Astrocyte of the spinal cord (primary cell): ENCODE results near the gene CFAP100.

ENCODE experiments used
- DNase-seq: peaks from one replicate; pipeline ENCODE4 v3.0.0; 2011; ENCODE audit warnings: low read depth, low spot score
- H3K4me3 ChIP-seq: 2 replicates; pipeline ENCODE4 v1.5.1; 2011; ENCODE audit warnings: low read depth, mild to moderate bottlenecking, low read length, moderate library complexity
- in situ Hi-C: cut with HindIII; loops from 2 replicates; pipeline ENCODE4 v1.10.0; 2017; ENCODE audit warnings: low sequenced_read_pairs
- TF ChIP-seq, protein P1 (sequence below): IDR thresholded peaks from 2 replicates; pipeline ENCODE4 v1.5.1; 2012; ENCODE audit warnings: low read depth, mild to moderate bottlenecking, low read length, inconsistent platforms

Gene CFAP100

DNA sequence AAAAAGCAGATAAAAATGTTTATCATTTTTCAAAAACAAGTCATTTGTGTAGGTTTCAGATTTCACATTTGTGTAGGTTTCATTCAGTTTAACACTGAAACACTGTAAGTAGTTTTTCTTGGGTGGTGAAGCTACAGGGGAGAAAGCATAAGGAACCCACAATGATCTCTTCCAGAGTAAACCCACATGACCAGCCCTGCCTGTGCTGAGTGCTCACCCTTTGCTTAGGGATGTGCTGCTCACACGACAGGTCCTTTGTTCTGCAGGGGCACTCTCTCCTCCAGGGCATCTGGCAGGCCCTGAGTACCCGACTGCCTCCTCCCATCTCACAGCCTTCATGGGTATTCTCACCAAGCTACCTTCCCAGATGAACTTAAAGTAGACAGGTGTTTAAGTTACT, 52.1 kb downstream of the CFAP100 start:
- no peak for DNase-seq
- TF ChIP-seq, protein P1, sequence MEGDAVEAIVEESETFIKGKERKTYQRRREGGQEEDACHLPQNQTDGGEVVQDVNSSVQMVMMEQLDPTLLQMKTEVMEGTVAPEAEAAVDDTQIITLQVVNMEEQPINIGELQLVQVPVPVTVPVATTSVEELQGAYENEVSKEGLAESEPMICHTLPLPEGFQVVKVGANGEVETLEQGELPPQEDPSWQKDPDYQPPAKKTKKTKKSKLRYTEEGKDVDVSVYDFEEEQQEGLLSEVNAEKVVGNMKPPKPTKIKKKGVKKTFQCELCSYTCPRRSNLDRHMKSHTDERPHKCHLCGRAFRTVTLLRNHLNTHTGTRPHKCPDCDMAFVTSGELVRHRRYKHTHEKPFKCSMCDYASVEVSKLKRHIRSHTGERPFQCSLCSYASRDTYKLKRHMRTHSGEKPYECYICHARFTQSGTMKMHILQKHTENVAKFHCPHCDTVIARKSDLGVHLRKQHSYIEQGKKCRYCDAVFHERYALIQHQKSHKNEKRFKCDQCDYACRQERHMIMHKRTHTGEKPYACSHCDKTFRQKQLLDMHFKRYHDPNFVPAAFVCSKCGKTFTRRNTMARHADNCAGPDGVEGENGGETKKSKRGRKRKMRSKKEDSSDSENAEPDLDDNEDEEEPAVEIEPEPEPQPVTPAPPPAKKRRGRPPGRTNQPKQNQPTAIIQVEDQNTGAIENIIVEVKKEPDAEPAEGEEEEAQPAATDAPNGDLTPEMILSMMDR, result no peak
- H3K4me3 ChIP-seq, result no peak overlapping the region
- in situ Hi-C loops, result no loop called here

- DNase-seq, result no peak
- in situ Hi-C loops, result no loop called here
- TF ChIP-seq, protein P1, result no peak
- H3K4me3 ChIP-seq, result no peak overlapping the region
Observed at GRCh38 chr3:126447456-126448106, 52.9 kb downstream of the CFAP100 start.

- in situ Hi-C loops, result no loop called here
- DNase-seq, result no peak
- H3K4me3 ChIP-seq, result no peak overlapping the region
- TF ChIP-seq, protein P1, result no peak
Observed at GRCh38 chr3:126448136-126448892, 53.6 kb downstream of the CFAP100 start.

GRCh38 chr3:126448893-126449180, 54.1 kb downstream of the CFAP100 start:
- no peak overlapping the region for H3K4me3 ChIP-seq
- no peak for DNase-seq
- TF ChIP-seq, protein P1, result no peak
- in situ Hi-C loops, result no loop called here

- TF ChIP-seq, protein P1, result no peak
- no peak for DNase-seq
- no peak overlapping the region for H3K4me3 ChIP-seq
- in situ Hi-C loops, result no loop called here
Observed at GRCh38 chr3:126449621-126450051, 54.9 kb downstream of the CFAP100 start.

DNA sequence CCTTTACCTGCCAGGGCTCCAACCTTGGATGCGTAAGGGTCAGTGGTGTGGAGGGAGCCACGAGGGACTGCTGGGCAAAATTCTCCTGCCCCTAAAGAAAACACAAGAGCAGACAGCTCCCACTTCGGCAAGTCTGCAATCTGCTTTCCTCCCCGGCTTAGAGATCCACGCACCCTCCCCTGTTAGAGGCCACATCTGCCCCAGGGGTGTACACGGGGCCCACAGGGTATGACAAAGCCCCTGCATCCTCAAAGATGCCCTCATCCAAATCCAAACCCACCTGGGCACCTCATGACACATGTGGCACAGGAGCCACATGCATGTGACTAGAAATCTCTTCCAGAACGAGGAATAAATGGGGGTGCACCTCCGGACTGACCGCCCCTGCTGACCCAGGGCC, 55.5 kb downstream of the CFAP100 start:
- TF ChIP-seq, protein P1, result no peak
- in situ Hi-C loops, result no loop called here
- H3K4me3 ChIP-seq, result no peak overlapping the region
- DNase-seq, result no peak
